ENCODE results near the gene NECTIN1. TPM values are rescaled to one million over a fixed set of nuclear protein-coding genes. Genes with fewer than 3 reads are reported as not detected.

NECTIN1 gene, protein sequence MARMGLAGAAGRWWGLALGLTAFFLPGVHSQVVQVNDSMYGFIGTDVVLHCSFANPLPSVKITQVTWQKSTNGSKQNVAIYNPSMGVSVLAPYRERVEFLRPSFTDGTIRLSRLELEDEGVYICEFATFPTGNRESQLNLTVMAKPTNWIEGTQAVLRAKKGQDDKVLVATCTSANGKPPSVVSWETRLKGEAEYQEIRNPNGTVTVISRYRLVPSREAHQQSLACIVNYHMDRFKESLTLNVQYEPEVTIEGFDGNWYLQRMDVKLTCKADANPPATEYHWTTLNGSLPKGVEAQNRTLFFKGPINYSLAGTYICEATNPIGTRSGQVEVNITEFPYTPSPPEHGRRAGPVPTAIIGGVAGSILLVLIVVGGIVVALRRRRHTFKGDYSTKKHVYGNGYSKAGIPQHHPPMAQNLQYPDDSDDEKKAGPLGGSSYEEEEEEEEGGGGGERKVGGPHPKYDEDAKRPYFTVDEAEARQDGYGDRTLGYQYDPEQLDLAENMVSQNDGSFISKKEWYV
- total RNA-seq, result 299 TPM

GRCh38 chr11:119728651-119729580 lies at the start of gene NECTIN1:
NECTIN1 (minus strand) TSS chr11:119729200; CDS start chr11:119728553, 647 bp downstream.
- ATAC-seq, result peak; percentile 67

DNA sequence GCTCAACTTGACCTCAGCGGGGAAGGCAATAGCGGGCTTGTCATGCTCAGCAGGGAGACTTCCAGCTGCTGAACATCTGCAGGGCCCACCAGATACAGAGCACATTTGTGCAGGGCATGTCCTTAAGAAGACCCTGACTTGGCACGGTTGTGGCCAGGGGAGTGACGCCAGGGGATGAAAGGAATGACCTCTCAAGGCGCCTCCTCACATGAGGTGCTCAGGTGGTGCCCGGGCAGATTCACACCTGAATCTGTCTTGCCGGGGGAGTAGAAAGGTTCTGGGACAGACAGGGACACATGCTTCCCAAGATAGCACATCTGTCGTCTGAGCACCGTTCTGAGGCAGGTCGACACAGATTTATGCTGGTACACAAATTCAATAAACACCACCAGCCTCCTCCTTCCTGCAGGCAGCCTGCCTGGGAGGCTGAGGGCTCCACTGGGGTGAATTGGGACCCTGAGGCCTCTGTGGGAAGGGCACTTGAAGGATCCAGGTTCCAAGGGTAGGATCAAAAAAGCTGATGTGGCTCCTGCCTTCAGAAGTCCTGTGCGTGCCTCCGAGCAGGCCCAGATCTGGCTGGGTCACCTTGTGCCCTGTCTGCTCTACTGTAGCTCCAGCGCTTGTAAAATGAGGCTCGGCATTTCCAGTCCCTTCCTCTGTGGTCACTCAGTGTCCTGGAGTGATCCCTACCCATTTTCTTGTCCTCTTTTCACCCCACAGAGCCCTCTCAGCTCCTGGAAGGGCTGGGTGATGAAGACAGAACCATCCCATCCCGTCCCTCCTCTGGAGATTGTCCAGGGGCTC lies 49.6 kb upstream of the NECTIN1 start:
- no peak for ATAC-seq

DNA sequence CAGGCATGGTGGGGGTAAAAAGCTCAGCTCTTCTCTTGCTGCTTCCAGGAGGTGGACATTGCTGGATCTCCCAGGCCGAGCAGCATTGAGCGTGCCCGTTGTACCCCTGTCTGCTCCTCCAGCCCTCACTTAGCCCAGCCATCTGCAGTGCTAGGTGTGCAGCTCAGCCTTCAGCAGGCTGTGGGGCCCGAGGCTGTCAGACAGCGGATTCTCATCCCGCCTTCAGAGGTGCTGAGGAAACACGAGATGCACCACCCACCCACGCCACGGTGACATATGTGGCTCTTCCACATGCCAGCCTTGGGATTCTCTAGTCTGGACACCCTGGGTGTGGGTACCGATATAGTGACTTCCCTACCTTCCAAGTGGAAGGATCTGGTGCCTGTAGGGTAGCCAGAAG lies 48.9 kb upstream of the NECTIN1 start:
- ATAC-seq, result no peak

DNA sequence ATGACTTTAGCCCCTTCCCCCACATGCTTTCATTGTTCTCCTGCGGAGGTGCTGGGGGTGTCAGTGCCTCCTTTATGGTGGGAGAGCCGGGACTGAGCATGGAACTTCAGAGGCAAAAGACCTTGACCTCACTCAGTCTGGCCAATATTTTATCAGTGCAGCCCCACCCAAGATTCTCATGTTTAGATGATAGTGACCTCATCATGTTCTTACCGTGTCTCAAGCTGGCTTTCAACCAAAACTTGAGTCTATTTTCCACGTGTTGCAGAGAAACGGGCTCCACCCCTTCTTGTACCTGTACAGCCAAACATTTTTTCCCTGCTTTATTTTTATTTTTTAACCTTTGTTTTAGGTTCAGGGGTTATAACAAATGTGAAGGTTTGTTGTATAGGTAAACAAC lies 47.7 kb upstream of the NECTIN1 start:
- ATAC-seq, result no peak

DNA sequence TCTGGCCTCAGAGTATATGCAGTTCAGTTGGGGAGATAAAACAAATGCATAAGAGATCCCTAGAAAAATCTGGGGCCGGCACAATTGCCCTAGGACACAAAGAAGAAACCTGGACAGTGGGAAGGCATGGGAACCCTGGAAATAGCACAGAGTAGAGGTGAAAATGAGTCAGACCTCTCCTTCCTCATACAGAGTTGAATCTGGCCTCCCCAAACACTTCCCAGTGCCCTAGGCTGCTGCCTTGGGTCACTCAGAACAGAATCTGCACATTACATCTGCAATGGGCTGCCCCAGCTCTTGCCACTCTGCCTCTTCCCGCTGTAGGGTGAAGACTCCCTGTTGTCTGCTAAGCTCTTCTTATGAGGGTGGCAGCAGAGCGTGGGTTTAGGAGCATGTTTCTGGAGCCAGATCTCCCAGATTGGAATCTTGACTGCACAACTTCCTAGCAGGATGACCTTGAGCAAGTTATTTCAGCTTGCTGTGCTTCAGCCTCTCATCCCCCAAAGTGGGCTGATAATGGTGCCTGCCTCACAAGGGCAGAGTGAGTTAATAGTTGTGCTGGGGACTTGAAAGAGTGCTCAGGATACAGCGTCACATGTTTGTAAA lies 47.1 kb upstream of the NECTIN1 start:
- ATAC-seq, result no peak

DNA sequence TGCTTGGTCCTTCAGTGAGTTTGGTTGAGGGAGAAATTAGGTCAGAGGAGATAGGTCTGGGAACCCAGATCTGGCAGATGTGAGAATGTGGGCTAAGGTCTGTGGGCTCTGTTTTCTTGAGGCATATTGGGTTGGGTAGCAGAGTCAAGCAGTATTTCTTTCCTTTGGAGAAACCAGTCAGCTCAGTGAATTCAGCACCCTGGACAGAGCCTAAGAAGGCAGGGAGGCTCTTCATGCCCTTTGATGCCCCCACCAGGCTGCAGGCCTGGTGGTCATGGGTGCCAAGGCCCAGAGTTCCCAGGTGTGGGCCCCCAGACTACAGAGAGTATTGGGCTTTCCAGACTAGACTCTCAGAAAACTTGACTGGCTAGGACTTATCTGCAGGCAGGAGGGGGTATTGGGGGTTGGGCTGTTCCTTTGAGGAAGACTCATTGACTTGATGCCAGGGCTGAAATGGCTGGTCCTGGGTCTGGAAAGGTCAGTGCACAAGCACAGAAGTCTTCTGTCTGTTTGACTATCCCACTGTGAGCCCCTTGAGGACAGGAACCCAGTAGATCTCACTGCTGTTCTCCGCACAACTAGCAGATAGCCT lies 45.3 kb upstream of the NECTIN1 start:
- ATAC-seq, result no peak

DNA sequence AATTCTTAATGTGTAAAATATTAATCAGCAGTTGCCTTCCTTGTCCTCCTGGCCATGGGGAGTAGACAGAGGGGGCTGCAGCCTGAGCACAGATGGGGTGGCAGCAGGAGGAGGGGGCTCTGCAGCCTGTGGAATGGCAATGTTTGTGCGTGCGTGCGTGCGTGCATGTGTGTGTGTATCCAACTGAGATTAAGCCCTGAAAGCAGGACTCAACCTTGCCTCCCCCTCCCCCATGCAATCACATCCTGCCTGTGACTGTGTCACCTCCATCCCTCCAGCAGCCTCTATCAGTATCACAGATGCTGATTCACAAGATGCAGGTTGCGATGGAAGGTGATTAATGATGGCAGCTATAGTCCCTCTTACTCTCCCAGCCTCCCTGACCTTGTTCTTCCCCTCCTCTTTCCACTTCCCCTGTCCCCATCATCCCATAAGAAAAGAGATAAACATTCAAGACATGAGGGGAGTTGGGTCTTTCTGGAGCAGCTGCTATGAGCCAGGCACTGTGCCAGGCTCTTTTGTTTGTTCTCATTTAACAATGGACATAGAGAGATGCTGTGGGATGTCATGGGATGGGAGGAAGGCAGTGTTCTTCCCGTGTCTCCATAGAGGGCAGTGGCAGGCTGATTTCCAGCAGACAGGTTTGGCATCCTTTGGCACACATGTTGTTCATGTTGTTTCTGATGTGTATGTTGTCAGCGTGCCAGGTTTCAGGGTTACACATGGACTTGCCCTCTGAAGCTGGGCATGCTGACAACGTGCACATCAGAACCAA lies 43.8 kb upstream of the NECTIN1 start:
- ATAC-seq, result no peak

DNA sequence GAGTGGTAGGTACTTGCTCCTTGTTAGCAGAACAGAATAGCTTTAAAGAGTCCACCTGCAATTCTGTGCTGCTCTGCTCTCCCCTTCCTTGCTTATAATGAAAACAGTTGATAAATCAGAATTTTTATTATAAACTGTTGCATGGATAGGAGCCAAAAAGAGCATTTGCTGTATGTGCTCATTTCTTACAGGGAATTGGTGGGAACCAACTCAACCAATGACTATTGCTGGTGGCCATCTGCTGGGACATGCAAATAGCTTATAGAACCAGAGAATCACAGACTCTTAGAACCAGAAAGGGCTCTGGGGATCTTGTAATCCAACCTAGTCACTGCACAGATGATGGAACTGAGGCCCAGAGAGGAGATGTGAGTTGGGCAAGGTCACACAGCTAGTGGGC lies 43.1 kb upstream of the NECTIN1 start:
- no peak for ATAC-seq

- ATAC-seq, result no peak
Observed at GRCh38 chr11:119771172-119771770, 42.3 kb upstream of the NECTIN1 start.

- no peak for ATAC-seq
Observed at GRCh38 chr11:119765628-119766027, 36.6 kb upstream of the NECTIN1 start.

- ATAC-seq, result peak; percentile 21
Observed at GRCh38 chr11:119764108-119764868, 35.3 kb upstream of the NECTIN1 start.

- ATAC-seq, result no peak
Observed at GRCh38 chr11:119763071-119763728, 34.2 kb upstream of the NECTIN1 start.

DNA sequence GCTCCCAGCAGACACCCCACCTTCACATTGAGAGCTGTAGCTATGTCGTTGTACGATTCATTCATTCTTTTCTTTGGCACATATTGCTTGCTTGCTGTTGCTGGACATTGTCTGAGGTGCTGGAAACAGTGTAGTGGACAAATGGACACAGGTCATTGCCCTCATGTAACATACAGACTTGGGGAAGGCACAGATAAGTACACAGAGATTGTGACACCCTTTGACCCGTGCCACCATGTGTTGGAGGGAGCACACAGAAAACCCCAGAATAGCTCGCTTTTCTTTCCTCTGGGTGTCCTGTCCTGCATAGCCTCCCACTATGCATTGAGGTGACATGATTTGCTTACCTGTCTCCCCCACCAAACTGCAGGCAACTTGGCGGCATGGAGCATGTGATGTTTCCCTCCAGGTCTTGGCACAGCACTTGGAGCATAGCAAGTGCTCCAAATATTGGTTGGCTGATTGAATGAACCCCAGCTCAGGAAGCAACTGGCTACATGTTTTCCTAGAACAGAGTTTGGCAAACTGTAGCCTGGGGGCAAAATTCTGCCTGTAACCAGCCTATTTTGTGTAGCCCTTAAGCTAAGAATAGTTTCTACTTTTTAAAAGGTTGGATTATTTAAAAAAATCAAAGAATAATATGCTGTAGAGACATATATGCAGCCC lies 30.9 kb upstream of the NECTIN1 start:
- ATAC-seq, result no peak

DNA sequence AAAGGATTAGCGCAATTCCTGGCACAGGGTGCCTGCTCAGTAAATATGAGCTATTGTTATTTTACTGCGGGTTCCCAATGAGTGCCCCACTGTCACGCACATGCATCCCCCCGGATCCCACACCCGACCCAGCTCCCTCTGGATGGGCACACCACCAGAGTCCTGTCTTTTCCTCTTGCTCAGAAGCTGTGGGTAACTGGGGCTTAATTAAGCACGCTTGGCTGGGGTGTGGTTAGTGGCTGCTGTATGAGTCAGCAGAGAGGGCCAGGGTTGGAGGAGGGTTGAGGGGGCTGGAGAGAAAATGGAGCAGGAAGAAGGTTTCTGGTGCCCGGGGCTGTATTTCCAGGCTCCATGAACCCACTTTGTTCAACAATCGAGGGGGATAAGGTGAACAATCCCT lies 30.3 kb upstream of the NECTIN1 start:
- peak; percentile 83 for ATAC-seq

DNA sequence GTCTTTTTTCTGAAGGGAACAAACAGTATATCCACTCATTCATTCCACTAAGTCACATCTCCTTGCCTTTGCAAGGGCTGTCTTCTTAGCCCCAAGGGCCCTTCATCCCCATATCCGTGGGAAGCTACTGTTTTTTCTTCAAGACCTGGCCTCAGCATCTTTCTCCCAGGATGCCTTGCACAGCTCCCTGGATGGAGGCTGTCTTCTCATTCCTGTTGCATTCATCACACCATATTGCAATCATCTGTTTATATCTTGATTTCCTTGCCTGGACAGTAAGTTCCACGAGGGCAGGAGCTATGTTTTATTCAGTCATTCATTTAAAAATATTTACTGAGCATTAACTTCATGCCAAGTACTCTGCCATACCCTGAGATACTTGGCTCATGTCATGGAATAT lies 29.3 kb upstream of the NECTIN1 start:
- no peak for ATAC-seq

DNA sequence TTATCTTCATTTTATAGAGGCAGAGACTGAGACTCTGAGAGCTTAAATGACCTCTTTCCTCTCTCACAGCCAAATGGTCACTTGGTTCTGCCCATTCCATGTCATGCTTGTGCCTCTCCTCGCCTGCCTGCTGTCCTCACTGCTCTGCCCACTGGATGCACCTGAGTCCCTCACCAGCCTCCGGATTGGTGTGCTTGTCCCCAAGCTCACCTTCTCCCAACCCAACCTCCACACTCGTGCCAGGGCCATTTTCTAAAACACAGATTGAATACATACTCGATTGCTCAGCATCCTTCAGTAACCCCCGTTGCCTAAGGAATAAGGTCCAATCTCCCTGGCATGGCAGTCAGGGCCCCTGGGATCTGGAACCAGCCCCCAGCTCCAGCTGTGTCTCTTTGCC lies 28.4 kb upstream of the NECTIN1 start:
- no peak for ATAC-seq

GRCh38 chr11:119756169-119756865 lies 27.3 kb upstream of the NECTIN1 start:
- no peak for ATAC-seq

All from esophagus mucosa (tissue), 1 donor.